Loucy (cell line): ENCODE measurements around the gene TMEM37.

Source experiments
- CTCF ChIP-seq: fragments of 200-600 bp; sonication (generic); conservative IDR thresholded peaks from 2 replicates; pipeline ENCODE4 v1.5.1; 2014; ENCODE audit warnings: mild to moderate bottlenecking, antibody characterized with exemption, low read length
- EZH2phosphoT487 ChIP-seq: fragments of 200-600 bp; IDR thresholded peaks from 2 replicates; pipeline ENCODE4 v1.6.1; 2018; ENCODE audit warnings: antibody characterized with exemption, mild to moderate bottlenecking, moderate library complexity, borderline replicate concordance

DNA sequence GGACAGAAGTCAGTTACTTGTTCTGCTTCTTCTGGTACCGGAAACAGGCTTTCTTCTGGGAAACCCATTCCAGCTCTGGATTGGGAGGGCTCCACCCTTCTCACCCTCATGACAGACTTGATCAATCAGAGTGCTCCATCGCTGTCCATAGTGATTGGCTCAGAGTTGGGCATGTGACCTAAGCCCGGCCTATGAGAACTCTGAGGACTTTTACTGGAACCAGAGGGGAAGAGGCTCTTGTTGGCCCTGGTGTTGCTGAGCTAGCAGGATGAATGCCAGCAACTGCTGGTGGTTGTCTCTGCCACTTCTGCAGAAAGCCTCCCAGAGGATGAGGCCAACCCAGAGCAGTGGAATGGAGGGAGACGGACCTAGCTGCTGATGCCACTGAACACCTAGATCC is 33.3 kb downstream of the TMEM37 start:
- TF ChIP-seq EZH2phosphoT487 = no peak
- TF ChIP-seq CTCF = no peak
